Muscle layer of colon (tissue), 2 donors: ENCODE data around the gene KLHL6.

Source experiments
- H3K27ac ChIP-seq: one replicate; pipeline ENCODE4 v1.7.0; 2013; ENCODE audit warnings: low read depth, mild to moderate bottlenecking, low read length, moderate library complexity
- H3K27me3 ChIP-seq, 2 donors: one replicate each; pipeline ENCODE4 v1.7.0; 2013; ENCODE audit warnings: low read length in 2 of 2, mild to moderate bottlenecking in 2 of 2; ENCODE audit not compliant: insufficient read depth in 2 of 2, control insufficient read depth in 1 of 2
- H3K36me3 ChIP-seq: one replicate; pipeline ENCODE4 v1.7.0; 2013; ENCODE audit warnings: mild to moderate bottlenecking, low read length; ENCODE audit not compliant: insufficient read depth
- H3K4me1 ChIP-seq: one replicate; pipeline ENCODE4 v1.7.0; 2013; ENCODE audit warnings: mild to moderate bottlenecking, low read length; ENCODE audit not compliant: insufficient read depth
- H3K4me3 ChIP-seq, 2 donors: one replicate each; pipeline ENCODE4 v1.7.0; 2013; ENCODE audit warnings: low read length in 2 of 2, low read depth in 1 of 2, mild to moderate bottlenecking in 1 of 2, moderate library complexity in 1 of 2
- H3K9ac ChIP-seq: one replicate; pipeline ENCODE4 v1.7.0; 2013; ENCODE audit warnings: low read length
- H3K9me3 ChIP-seq: one replicate; pipeline ENCODE4 v1.7.0; 2013; ENCODE audit warnings: mild to moderate bottlenecking, low read length
- donor health status: abdominal sarcoma.
- donor health status: Adenocarcinoma of cecum.

The KLHL6 gene

DNA sequence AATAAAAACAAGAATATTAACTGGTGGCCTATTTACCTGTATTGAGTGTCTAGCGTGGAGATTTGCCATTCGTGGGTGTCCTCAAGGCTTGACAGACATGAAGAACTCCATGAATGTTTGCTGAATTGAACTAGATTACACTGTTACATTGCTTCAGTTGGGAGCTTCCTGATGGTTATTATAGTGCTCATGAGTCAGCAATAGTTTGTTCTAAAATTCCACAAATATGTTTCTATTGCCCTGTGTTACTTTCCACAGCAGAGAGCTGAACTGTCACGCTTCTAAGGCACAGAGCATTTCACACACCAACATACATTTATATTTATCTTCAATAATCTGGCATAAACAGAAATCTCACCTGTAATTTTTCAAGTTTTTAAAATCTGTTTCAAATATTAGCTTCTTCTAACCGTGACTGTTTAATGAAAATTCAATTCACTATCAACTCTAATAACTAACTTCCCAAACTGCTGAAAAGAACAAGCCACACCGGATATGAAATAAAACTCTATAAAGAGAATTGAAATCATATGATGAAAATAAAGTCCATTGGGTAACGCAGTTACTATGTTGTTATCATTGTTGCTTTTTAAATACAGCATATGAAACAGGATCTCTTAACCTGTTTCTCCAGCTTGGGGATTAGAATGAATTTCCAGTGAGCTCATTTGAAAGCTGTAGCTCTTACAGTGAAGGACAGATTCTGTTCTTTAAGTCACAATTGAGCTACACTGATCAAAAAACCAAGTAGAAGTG lies 65.9 kb downstream of the KLHL6 start:
- Histone ChIP-seq H3K27ac (no peak overlapping the region), H3K9me3 (no peaks in the 10 kb centered on the region), H3K9ac (no peak overlapping the region), H3K4me1 (no peaks in the 10 kb centered on the region), H3K36me3 (no peaks in the 10 kb centered on the region), H3K4me3 (no peak overlapping the region), H3K27me3 (no peaks in the 10 kb centered on the region)

DNA sequence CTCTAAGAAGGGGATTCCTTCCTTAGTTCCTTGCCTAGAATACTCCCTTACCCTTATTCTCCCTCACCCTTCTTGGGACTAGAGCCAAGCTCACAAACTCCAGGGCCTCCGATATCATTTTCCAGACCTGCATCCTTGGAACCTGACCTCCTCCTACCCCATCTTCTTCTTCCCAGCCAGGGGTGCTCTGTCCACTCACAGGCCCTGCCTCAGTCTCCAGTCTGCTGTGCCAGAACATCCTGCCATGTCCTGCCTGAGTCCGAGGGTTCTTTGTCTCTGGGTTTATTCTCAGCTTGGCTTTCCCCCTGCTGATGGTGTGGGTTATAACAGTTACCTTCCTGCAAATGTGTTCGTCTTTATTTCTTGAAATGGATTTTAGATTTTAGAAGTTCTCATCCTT lies 67.2 kb downstream of the KLHL6 start:
- Histone ChIP-seq H3K9ac (no peak overlapping the region), H3K27ac (no peak overlapping the region), H3K36me3 (no peaks in the 10 kb centered on the region), H3K4me3 (no peak overlapping the region), H3K4me1 (no peaks in the 10 kb centered on the region), H3K27me3 (no peaks in the 10 kb centered on the region), H3K9me3 (no peaks in the 10 kb centered on the region)

GRCh38 chr3:183487896-183488295 lies 67.6 kb downstream of the KLHL6 start:
- Histone ChIP-seq H3K9me3 (no peaks in the 10 kb centered on the region), H3K36me3 (no peaks in the 10 kb centered on the region), H3K27ac (no peak overlapping the region), H3K4me1 (no peaks in the 10 kb centered on the region), H3K4me3 (no peak overlapping the region), H3K27me3 (no peaks in the 10 kb centered on the region), H3K9ac (no peak overlapping the region)

DNA sequence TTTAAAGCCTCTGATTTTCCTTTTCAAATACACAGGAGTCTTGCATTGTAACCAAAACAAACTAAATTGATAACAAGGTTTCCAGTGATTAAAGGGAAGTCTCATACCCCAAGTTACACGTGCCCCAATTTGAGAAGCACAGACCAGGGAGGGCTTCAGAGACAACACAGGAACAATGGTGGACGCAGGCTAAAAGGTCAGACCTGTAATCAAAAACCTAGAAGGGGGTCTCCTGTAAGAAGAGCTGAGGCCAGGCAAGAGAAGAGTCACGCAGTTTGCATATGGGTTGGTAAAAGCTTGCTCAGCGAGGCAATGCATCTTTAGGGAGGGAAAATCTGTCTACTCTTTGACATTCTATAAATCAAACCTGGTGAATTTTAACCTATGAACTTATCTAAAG lies 68.5 kb downstream of the KLHL6 start:
- H3K4me3 ChIP-seq: no peak overlapping the region

GRCh38 chr3:183486472-183486871 lies 69.0 kb downstream of the KLHL6 start:
- H3K9ac ChIP-seq: no peak overlapping the region
- H3K4me1 ChIP-seq: no peaks in the 10 kb centered on the region
- H3K36me3 ChIP-seq: no peaks in the 10 kb centered on the region
- no peak overlapping the region for H3K27ac ChIP-seq
- H3K4me3 ChIP-seq: no peak overlapping the region
- H3K9me3 ChIP-seq: no peaks in the 10 kb centered on the region
- no peaks in the 10 kb centered on the region for H3K27me3 ChIP-seq

More for the DNA sequence above, 68.5 kb downstream of the KLHL6 start:
- Histone ChIP-seq H3K27ac (no peak overlapping the region), H3K27me3 (no peaks in the 10 kb centered on the region), H3K9me3 (no peaks in the 10 kb centered on the region), H3K9ac (no peak overlapping the region), H3K4me1 (no peaks in the 10 kb centered on the region), H3K36me3 (no peaks in the 10 kb centered on the region)

GRCh38 chr3:183485585-183485984 lies 69.9 kb downstream of the KLHL6 start:
- no peaks in the 10 kb centered on the region for H3K36me3 ChIP-seq
- H3K9me3 ChIP-seq: no peaks in the 10 kb centered on the region
- no peak overlapping the region for H3K4me3 ChIP-seq
- no peak overlapping the region for H3K27ac ChIP-seq
- no peak overlapping the region for H3K9ac ChIP-seq
- H3K27me3 ChIP-seq: no peaks in the 10 kb centered on the region
- H3K4me1 ChIP-seq: no peaks in the 10 kb centered on the region

DNA sequence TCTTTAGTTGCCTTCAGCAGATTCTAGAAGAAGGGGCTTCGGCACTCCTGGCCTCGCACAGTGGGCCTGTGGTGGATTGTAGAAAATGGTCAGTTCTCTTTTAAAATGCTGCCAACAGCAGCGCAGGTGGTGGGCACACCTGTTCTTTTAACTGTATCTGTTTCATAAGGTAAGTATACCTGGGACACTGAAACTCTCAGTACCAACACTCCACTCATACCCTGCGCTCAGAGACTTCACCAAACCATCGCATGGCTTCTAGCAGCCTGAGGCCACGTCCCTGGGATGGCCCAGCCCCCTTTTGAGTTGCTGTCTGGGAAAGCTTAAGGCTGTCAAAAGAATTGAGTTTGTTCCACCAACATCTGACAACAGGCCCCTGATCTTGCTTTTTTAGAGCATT lies 70.4 kb downstream of the KLHL6 start:
- Histone ChIP-seq H3K36me3 (no peaks in the 10 kb centered on the region), H3K9ac (no peak overlapping the region), H3K27me3 (no peaks in the 10 kb centered on the region), H3K9me3 (no peaks in the 10 kb centered on the region), H3K4me3 (no peak overlapping the region), H3K27ac (no peak overlapping the region), H3K4me1 (no peaks in the 10 kb centered on the region)

GRCh38 chr3:183484431-183485075 lies 71.0 kb downstream of the KLHL6 start:
- no peak overlapping the region for H3K27ac ChIP-seq
- no peaks in the 10 kb centered on the region for H3K4me1 ChIP-seq

DNA sequence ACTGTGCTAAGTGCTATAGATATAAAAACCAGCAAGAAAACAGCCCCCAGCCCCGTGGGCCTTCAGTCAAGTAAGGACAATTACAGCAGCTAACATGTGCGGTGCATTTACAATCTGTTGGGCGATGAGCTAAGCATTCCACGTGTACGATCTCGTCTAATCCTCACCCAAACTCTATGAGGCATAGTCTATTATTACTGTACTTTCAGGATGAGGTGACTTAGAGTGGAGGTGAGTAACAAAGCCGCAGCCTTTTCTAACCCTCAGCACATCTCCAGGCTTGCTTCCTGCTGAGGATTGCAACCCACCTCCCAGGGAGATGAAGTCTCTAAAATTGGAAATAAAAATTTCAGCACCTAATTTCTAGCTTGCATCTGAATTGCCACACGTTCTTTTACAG lies 73.9 kb downstream of the KLHL6 start:
- no peaks in the 10 kb centered on the region for H3K4me1 ChIP-seq
- no peaks in the 10 kb centered on the region for H3K9me3 ChIP-seq
- H3K36me3 ChIP-seq: no peaks in the 10 kb centered on the region
- no peak overlapping the region for H3K9ac ChIP-seq
- H3K27ac ChIP-seq: no peak overlapping the region
- no peaks in the 10 kb centered on the region for H3K27me3 ChIP-seq
- H3K4me3 ChIP-seq: no peak overlapping the region

More at GRCh38 chr3:183484431-183485075, 71.0 kb downstream of the KLHL6 start:
- no peaks in the 10 kb centered on the region for H3K27me3 ChIP-seq
- H3K9ac ChIP-seq: no peak overlapping the region
- no peaks in the 10 kb centered on the region for H3K9me3 ChIP-seq
- no peaks in the 10 kb centered on the region for H3K36me3 ChIP-seq
- no peak overlapping the region for H3K4me3 ChIP-seq

- H3K9ac ChIP-seq: no peak overlapping the region
- no peak overlapping the region for H3K27ac ChIP-seq
- H3K4me1 ChIP-seq: no peaks in the 10 kb centered on the region
- H3K36me3 ChIP-seq: no peaks in the 10 kb centered on the region
- no peak overlapping the region for H3K4me3 ChIP-seq
- no peaks in the 10 kb centered on the region for H3K27me3 ChIP-seq
- H3K9me3 ChIP-seq: no peaks in the 10 kb centered on the region
Measured at GRCh38 chr3:183478501-183478900, 77.0 kb downstream of the KLHL6 start.

- no peak overlapping the region for H3K27ac ChIP-seq
Measured at GRCh38 chr3:183477801-183478456, 77.6 kb downstream of the KLHL6 start.

More at GRCh38 chr3:183477801-183478456, 77.6 kb downstream of the KLHL6 start:
- no peaks in the 10 kb centered on the region for H3K4me1 ChIP-seq
- no peaks in the 10 kb centered on the region for H3K36me3 ChIP-seq
- H3K4me3 ChIP-seq: no peak overlapping the region
- H3K9me3 ChIP-seq: no peaks in the 10 kb centered on the region
- H3K27me3 ChIP-seq: no peaks in the 10 kb centered on the region
- H3K9ac ChIP-seq: no peak overlapping the region
